ENCODE data around the gene CDCA4.
A peak's percentile ranks its signal among the peaks of the same experiment; 100 is the strongest.

CDCA4 gene

GRCh38 chr14:104978746-104979691, 41.9 kb downstream of the CDCA4 start:
- Mint-ChIP-seq H3K9me3 (no peaks in the 10 kb centered on the region), H3K27me3 (peaks cover 26 to 28% of the 10 kb centered on the region in 2 donors), H3K36me3 (no peaks in the 10 kb centered on the region), H3K4me1 (peaks cover 18 to 22% of the 10 kb centered on the region in 2 donors), H3K4me3 (peak overlapping the region in 1 of 2 donors; percentile 17), H3K27ac (peak overlapping the region; percentile 21)
- no peak for ATAC-seq (replicated peaks)
- DNase-seq = no peak

GRCh38 chr14:104977681-104978653, 42.9 kb downstream of the CDCA4 start, which contains the start of gene AHNAK2:
AHNAK2 (minus strand) TSS chr14:104978374; CDS start chr14:104978237, 137 bp downstream.
- H3K4me1 Mint-ChIP-seq = peaks cover 18 to 20% of the 10 kb centered on the region in 2 donors
- ATAC-seq (replicated peaks) = peak; percentile 75 to 79

GRCh38 chr14:104977008-104977680, 43.7 kb downstream of the CDCA4 start:
- Mint-ChIP-seq H3K4me1 (peaks cover 18 to 20% of the 10 kb centered on the region in 2 donors), H3K4me3 (peak overlapping the region; percentile 79 to 81), H3K36me3 (no peaks in the 10 kb centered on the region), H3K9me3 (no peaks in the 10 kb centered on the region), H3K27ac (no peak overlapping the region), H3K27me3 (peaks cover 26 to 28% of the 10 kb centered on the region in 2 donors)
- no peak for DNase-seq
- no peak for ATAC-seq (replicated peaks)

More at GRCh38 chr14:104977681-104978653, 42.9 kb downstream of the CDCA4 start, which contains the start of gene AHNAK2:
- H3K27ac Mint-ChIP-seq = peak within 1 kb of the TSS; percentile 21
- peak within 1 kb of the TSS; percentile 79 to 81 for H3K4me3 Mint-ChIP-seq
- H3K36me3 Mint-ChIP-seq = no peaks in the 10 kb centered on the region
- DNase-seq = no peak
- H3K9me3 Mint-ChIP-seq = no peaks in the 10 kb centered on the region
- H3K27me3 Mint-ChIP-seq = peaks cover 26 to 28% of the 10 kb centered on the region in 2 donors

- ATAC-seq (replicated peaks) = peak; percentile 85 to 89
- Mint-ChIP-seq H3K27ac (no peak overlapping the region), H3K36me3 (no peaks in the 10 kb centered on the region), H3K4me3 (peak overlapping the region; percentile 12 to 51), H3K27me3 (peaks cover 26 to 28% of the 10 kb centered on the region in 2 donors), H3K4me1 (peaks cover 18 to 20% of the 10 kb centered on the region in 2 donors), H3K9me3 (no peaks in the 10 kb centered on the region)
- peak; percentile 71 for DNase-seq
These were observed 44.5 kb downstream of the CDCA4 start for GRCh38 chr14:104976198-104977007.

- Mint-ChIP-seq H3K27ac (no peak overlapping the region), H3K36me3 (no peaks in the 10 kb centered on the region), H3K27me3 (peaks cover 26 to 28% of the 10 kb centered on the region in 2 donors), H3K9me3 (no peaks in the 10 kb centered on the region), H3K4me3 (no peak overlapping the region), H3K4me1 (peaks cover 18 to 20% of the 10 kb centered on the region in 2 donors)
- no peak for DNase-seq
- ATAC-seq (replicated peaks) = peak; percentile 28 to 29
These were observed 45.2 kb downstream of the CDCA4 start for GRCh38 chr14:104975481-104976197.

GRCh38 chr14:104974665-104975390, 46.1 kb downstream of the CDCA4 start:
- ATAC-seq (replicated peaks) (no peak), DNase-seq (no peak)
- Mint-ChIP-seq H3K36me3 (no peaks in the 10 kb centered on the region), H3K27ac (peak overlapping the region; percentile 10), H3K4me1 (peaks cover 18 to 19% of the 10 kb centered on the region in 2 donors), H3K27me3 (peaks cover 26% of the 10 kb centered on the region in 2 donors), H3K9me3 (no peaks in the 10 kb centered on the region), H3K4me3 (no peak overlapping the region)

- H3K27ac Mint-ChIP-seq = no peak overlapping the region
- H3K4me1 Mint-ChIP-seq = peaks cover 17 to 18% of the 10 kb centered on the region in 2 donors
- peaks cover 23 to 26% of the 10 kb centered on the region in 2 donors for H3K27me3 Mint-ChIP-seq
- no peaks in the 10 kb centered on the region for H3K9me3 Mint-ChIP-seq
- H3K36me3 Mint-ChIP-seq = no peaks in the 10 kb centered on the region
- no peak overlapping the region for H3K4me3 Mint-ChIP-seq
- no peak for DNase-seq
- no peak for ATAC-seq (replicated peaks)
These were observed 46.7 kb downstream of the CDCA4 start for GRCh38 chr14:104974146-104974541.

GRCh38 chr14:104973385-104974145, 47.3 kb downstream of the CDCA4 start:
- DNase-seq (no peak), ATAC-seq (replicated peaks) (no peak)
- Mint-ChIP-seq H3K27me3 (peaks cover 22 to 23% of the 10 kb centered on the region in 2 donors), H3K4me1 (peaks cover 20% of the 10 kb centered on the region in 2 donors), H3K36me3 (no peaks in the 10 kb centered on the region), H3K4me3 (no peak overlapping the region), H3K27ac (no peak overlapping the region), H3K9me3 (no peaks in the 10 kb centered on the region)

GRCh38 chr14:104973135-104973384, 47.8 kb downstream of the CDCA4 start:
- no peaks in the 10 kb centered on the region for H3K9me3 Mint-ChIP-seq
- H3K4me3 Mint-ChIP-seq = no peak overlapping the region
- H3K4me1 Mint-ChIP-seq = peaks cover 23 to 25% of the 10 kb centered on the region in 2 donors
- ATAC-seq (replicated peaks) (no peak), DNase-seq (no peak)
- peaks cover 22 to 26% of the 10 kb centered on the region in 2 donors for H3K27me3 Mint-ChIP-seq
- H3K27ac Mint-ChIP-seq = no peak overlapping the region
- no peaks in the 10 kb centered on the region for H3K36me3 Mint-ChIP-seq

GRCh38 chr14:104972301-104973134, 48.4 kb downstream of the CDCA4 start:
- Mint-ChIP-seq H3K4me3 (no peak overlapping the region), H3K4me1 (peaks cover 23 to 26% of the 10 kb centered on the region in 2 donors), H3K9me3 (no peaks in the 10 kb centered on the region), H3K27ac (no peak overlapping the region), H3K27me3 (peaks cover 20 to 28% of the 10 kb centered on the region in 2 donors), H3K36me3 (no peaks in the 10 kb centered on the region)
- no peak for DNase-seq
- ATAC-seq (replicated peaks) = no peak

Measured in stimulated activated naive B cell treated with anti-CD40 and anti-IgM and Interleukin-4, amounts not matched to agents 10 μg/mL and 1 μg/mL and 100 μg/mL, for 72 hours (primary cell).